ENCODE data around the gene CD81. TPM values are rescaled to one million over a fixed set of nuclear protein-coding genes. Genes with fewer than 3 reads are reported as not detected.

CD81 gene
- total and polyA plus RNA-seq, 9 of the 15 experiments (the other 6 are each of a cell fraction or from before 2014, with no cell fraction given), result 2.4 to 189 (median 61.7) TPM

- H3K4me2 ChIP-seq (ENCODE audit: insufficient read depth, low read length), result no peak overlapping the region
- in situ Hi-C loops (cut with MboI), result loop anchor here (5.0 kb wide), 2 partner anchors 107 to 472 kb away; no protein-coding TSS in a partner anchor
These were observed 47.8 kb downstream of the CD81 start for GRCh38 chr11:2424811-2425495.

More at GRCh38 chr11:2424811-2425495, 47.8 kb downstream of the CD81 start:
- Histone ChIP-seq H3K36me3 (ENCODE audit: control insufficient read depth, insufficient read depth, low read length) (no peaks in the 10 kb centered on the region), H3K27ac (ENCODE audit: extremely low read depth, low read depth, low read length) (no peak overlapping the region), H3K4me3 (no peak overlapping the region), H3K79me2 (ENCODE audit: control insufficient read depth, insufficient read depth, low read length) (no peaks in the 10 kb centered on the region), H3K9me3 (replicated peaks; ENCODE audit: control insufficient read depth, insufficient read depth, low read depth, low read length) (peaks cover 6% of the 10 kb centered on the region; the same call in 1 of the 2 replicates), H3K27me3 (ENCODE audit: control insufficient read depth in 2 of 2, insufficient read depth in 2 of 2, low read length in 2 of 2) (peaks cover 0 to 43% of the 10 kb centered on the region in 2 experiments; a peak in 4 of 5 replicates), H2AFZ (ENCODE audit: low read depth, low read length) (no peak overlapping the region), H3K9ac (ENCODE audit: insufficient read depth in 1 of 2, low read depth in 2 of 2, low read length in 2 of 2) (0 out of 4 replicates have a peak overlapping the region, but pooled peaks of 1 of the 2 experiments have one; percentile 45), H3K9me1 (ENCODE audit: control insufficient read depth, insufficient read depth, low read length) (peaks cover 2% of the 10 kb centered on the region), H4K20me1 (replicated peaks; ENCODE audit: control insufficient read depth, insufficient read depth, low read length) (peaks cover 10% of the 10 kb centered on the region; the same call in 1 of the 2 replicates), H3K4me1 (replicated peaks in 1 of 2; ENCODE audit: control insufficient read depth in 2 of 2, insufficient read depth in 2 of 2, low read length in 2 of 2) (peaks cover 0 to 29% of the 10 kb centered on the region in 2 experiments; a peak in 2 of 5 replicates)
- TF ChIP-seq USF2 (CRISPR knock-in tag; IDR thresholded peaks at IDR 0.05), result 0 out of 2 replicates have a peak, but pooled peaks have one; percentile 7
- TF ChIP-seq, protein P1, sequence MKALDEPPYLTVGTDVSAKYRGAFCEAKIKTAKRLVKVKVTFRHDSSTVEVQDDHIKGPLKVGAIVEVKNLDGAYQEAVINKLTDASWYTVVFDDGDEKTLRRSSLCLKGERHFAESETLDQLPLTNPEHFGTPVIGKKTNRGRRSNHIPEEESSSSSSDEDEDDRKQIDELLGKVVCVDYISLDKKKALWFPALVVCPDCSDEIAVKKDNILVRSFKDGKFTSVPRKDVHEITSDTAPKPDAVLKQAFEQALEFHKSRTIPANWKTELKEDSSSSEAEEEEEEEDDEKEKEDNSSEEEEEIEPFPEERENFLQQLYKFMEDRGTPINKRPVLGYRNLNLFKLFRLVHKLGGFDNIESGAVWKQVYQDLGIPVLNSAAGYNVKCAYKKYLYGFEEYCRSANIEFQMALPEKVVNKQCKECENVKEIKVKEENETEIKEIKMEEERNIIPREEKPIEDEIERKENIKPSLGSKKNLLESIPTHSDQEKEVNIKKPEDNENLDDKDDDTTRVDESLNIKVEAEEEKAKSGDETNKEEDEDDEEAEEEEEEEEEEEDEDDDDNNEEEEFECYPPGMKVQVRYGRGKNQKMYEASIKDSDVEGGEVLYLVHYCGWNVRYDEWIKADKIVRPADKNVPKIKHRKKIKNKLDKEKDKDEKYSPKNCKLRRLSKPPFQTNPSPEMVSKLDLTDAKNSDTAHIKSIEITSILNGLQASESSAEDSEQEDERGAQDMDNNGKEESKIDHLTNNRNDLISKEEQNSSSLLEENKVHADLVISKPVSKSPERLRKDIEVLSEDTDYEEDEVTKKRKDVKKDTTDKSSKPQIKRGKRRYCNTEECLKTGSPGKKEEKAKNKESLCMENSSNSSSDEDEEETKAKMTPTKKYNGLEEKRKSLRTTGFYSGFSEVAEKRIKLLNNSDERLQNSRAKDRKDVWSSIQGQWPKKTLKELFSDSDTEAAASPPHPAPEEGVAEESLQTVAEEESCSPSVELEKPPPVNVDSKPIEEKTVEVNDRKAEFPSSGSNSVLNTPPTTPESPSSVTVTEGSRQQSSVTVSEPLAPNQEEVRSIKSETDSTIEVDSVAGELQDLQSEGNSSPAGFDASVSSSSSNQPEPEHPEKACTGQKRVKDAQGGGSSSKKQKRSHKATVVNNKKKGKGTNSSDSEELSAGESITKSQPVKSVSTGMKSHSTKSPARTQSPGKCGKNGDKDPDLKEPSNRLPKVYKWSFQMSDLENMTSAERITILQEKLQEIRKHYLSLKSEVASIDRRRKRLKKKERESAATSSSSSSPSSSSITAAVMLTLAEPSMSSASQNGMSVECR (CRISPR knock-in tag; IDR thresholded peaks at IDR 0.05), result no peak
- POLR2A ChIA-PET, result interaction anchor here (0.7 to 0.8 kb wide), 2 partner anchors 17 to 20 kb away, joined by 3 read pairs; no protein-coding TSS in a partner anchor
- ATAC-seq (no peak), DNase-seq (ENCODE audit: extremely low read depth in 1 of 4, low spot score in 3 of 4) (no peak), FAIRE-seq (no peak)
- CTCF ChIA-PET (ENCODE audit: low intra/inter-chr PET ratio), result interaction anchor here (1.2 to 6.2 kb wide), 2 partner anchors 25 to 106 kb away, joined by 4 to 76 read pairs; no protein-coding TSS in a partner anchor
- BruUV-seq (replicated peaks), result no TSS peak
- intact Hi-C loops (cut with micrococcal nuclease), result no loop called here
- 3% methylated on average over 22 of the region's 28 CpGs for WGBS (ENCODE audit: insufficient coverage, low coverage, missing lambda C conversion rate)
